ENCODE data around the gene RALGPS1.

RALGPS1 gene

DNA sequence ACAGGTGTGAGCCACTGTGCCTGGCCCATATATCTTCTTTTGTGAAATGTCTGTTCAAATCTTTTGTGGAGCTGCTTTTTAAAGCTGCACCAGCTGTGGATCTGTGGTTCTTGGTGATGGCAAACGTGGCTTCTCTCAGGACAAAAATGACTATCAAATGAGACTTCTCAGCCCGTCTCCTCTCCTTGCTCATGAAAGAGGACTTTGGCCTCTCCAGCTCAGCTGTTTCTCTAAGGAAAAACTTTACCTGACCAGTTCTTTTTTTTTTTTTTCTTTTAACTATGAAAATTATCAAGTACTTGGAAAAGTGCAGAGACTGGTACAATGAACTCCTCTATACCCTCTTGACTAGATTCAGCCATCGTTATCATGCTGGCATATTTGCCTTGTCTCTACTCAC, 44.8 kb downstream of the RALGPS1 start:
- H3K4me3 ChIP-seq (replicated peaks in 1 of 2; ENCODE audit: low read depth in 2 of 2, low read length in 2 of 2): no peak overlapping the region
- TF ChIP-seq, protein P1, sequence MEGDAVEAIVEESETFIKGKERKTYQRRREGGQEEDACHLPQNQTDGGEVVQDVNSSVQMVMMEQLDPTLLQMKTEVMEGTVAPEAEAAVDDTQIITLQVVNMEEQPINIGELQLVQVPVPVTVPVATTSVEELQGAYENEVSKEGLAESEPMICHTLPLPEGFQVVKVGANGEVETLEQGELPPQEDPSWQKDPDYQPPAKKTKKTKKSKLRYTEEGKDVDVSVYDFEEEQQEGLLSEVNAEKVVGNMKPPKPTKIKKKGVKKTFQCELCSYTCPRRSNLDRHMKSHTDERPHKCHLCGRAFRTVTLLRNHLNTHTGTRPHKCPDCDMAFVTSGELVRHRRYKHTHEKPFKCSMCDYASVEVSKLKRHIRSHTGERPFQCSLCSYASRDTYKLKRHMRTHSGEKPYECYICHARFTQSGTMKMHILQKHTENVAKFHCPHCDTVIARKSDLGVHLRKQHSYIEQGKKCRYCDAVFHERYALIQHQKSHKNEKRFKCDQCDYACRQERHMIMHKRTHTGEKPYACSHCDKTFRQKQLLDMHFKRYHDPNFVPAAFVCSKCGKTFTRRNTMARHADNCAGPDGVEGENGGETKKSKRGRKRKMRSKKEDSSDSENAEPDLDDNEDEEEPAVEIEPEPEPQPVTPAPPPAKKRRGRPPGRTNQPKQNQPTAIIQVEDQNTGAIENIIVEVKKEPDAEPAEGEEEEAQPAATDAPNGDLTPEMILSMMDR (IDR thresholded peaks at IDR 0.05; ENCODE audit: low read depth, low read length): no peak
- no peak for DNase-seq (ENCODE audit: low read depth in 2 of 2)

DNA sequence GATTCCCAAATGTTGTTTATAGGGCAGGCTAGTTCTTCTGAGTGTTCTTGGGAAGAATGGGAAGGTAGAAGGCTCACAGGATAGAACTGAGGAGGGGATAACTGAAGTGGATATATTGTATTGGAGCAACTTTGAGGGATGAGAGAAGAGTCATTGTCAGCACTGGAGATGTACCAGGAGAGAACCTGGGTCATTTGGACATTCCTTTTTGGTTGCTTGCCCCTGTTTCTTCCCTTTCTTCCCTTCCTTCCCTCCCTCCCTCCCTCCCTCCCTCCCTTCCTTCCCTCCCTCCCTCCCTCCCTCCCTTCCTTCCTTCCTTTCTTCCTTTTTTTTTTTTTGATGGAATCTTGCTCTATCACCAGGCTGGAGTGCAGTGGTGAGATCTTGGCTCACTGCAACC, 45.3 kb downstream of the RALGPS1 start:
- DNase-seq (ENCODE audit: low read depth in 2 of 2): no peak
- TF ChIP-seq, protein P1 (IDR thresholded peaks at IDR 0.05; ENCODE audit: low read depth, low read length): no peak
- no peak overlapping the region for H3K4me3 ChIP-seq (replicated peaks in 1 of 2; ENCODE audit: low read depth in 2 of 2, low read length in 2 of 2)

DNA sequence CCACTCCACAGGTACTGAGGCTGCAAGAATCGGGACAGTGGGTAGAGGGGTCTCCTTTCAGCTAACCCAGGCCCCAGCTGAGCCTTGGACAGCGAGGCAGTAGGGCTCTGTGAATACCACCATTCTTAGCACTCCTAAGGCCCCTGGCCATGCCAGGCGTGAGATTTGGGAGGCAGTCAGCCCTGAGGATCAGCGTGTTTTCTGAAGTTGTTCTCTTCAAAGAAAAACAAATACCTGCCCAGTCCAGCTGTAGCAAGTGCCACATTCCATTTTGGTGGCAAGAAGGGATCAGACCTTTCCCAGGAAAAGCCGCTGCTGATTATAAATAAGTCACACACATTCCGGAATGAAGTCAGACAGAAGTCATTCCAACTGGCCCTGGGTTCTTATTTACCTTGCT, 47.8 kb downstream of the RALGPS1 start:
- DNase-seq (ENCODE audit: low read depth in 2 of 2): no peak
- H3K4me3 ChIP-seq (replicated peaks in 1 of 2; ENCODE audit: low read depth in 2 of 2, low read length in 2 of 2): no peak overlapping the region
- TF ChIP-seq, protein P1 (IDR thresholded peaks at IDR 0.05; ENCODE audit: low read depth, low read length): no peak

DNA sequence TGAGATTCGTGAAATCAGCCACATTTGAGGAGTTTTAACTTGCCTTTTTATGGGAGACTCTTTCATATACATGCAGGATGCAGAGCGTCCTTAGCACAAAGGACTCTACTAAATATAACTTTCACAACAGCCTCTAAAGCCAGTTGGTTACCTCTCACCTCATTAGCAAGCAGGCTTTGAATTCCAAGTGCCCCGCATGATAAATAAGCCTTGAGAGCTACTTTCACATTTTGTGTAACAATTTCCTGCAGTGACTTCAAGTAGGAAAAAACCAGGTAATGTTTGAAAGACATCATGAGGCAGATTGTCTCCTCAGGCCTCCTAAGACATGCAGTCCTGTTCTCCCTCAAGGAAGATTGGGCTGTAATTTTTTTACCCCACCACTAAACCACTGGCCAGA, 50.5 kb downstream of the RALGPS1 start:
- TF ChIP-seq, protein P1 (IDR thresholded peaks at IDR 0.05; ENCODE audit: low read depth, low read length): no peak
- DNase-seq (ENCODE audit: low read depth in 2 of 2): peak in 1 of 2 donors; percentile 26
- H3K4me3 ChIP-seq (replicated peaks in 1 of 2; ENCODE audit: low read depth in 2 of 2, low read length in 2 of 2): no peak overlapping the region

DNA sequence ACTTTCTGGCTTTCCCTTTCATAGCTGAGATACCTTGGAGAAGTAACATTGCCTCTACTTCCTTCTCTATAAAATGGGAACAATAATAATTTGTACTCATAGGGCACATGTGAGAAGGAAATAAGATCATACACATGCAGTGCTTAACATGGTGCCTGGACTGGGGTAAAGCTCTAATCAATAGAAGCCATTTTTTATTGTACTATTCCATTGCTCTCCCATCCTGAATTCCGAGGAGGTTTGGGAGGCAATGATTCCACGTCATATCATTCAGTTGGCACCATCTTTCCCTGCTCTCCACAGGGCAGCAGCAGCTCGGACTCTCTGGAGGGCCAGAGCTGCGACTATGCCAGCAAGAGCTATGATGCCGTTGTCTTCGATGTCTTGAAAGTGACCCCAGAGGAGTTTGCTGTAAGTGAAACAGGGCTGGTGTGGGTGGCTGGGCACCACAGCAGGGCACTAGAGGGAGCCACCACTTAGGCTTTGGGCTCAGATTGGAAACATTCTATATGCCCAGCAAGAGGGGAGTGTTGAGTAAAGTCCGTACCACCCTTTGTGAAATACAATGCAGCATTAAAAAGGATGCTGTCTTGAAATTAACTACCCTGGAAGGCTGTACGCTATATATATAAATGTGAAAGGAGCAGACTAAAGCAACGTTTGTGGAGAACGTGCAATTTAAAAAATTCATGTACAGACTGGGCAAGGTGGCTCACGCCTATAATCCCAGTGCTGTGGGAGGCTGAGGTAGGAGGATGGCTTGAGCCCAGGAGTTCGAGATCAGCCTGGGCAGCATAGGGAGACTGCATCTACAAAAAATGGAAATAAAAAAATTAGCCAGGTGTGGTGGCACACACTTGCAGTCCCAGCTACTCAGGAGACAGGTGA, 51.2 kb downstream of the RALGPS1 start:
- TF ChIP-seq, protein P1 (IDR thresholded peaks at IDR 0.05; ENCODE audit: low read depth, low read length): peak; percentile 97
- H3K4me3 ChIP-seq (replicated peaks in 1 of 2; ENCODE audit: low read depth in 2 of 2, low read length in 2 of 2): no peak overlapping the region
- peak; percentile 71 to 81 for DNase-seq (ENCODE audit: low read depth in 2 of 2)

DNA sequence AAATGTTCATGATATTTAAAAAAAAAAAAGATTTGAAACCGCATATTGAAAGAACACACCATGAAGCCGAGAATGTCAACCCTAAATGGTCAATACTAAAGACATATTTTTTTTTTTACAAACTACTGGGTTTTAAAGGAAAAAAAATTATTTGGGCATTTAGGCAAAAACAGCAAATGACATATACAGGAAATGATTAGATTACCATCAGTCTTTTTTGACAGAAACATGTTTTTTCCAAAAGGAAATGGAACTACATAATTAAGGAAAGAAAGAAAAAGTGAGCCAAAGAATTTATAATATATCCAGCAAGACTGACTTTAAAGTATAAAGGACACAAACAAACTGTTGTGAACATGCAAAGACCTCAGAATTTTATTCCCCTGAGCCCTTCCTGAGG, 56.7 kb downstream of the RALGPS1 start:
- H3K4me3 ChIP-seq (replicated peaks in 1 of 2; ENCODE audit: low read depth in 2 of 2, low read length in 2 of 2): no peak overlapping the region
- DNase-seq (ENCODE audit: low read depth in 2 of 2): no peak
- TF ChIP-seq, protein P1 (IDR thresholded peaks at IDR 0.05; ENCODE audit: low read depth, low read length): no peak
